Hematopoietic multipotent progenitor cell treated with erythropoietin and hydrocortisone succinate and interleukin-3 and kit ligand, for 17 days (in vitro differentiated cells): ENCODE results near the gene MED31.
"Not testable (repeated sequence)": the region's sequence is repeated elsewhere in the genome, so short reads cannot be mapped to it uniquely, and the experiment has no call there.

Experiments used
- DNase-seq: peaks from one replicate; pipeline ENCODE4 v3.0.0-alpha.2; 2015; ENCODE audit warnings: low spot score

Gene MED31

DNA sequence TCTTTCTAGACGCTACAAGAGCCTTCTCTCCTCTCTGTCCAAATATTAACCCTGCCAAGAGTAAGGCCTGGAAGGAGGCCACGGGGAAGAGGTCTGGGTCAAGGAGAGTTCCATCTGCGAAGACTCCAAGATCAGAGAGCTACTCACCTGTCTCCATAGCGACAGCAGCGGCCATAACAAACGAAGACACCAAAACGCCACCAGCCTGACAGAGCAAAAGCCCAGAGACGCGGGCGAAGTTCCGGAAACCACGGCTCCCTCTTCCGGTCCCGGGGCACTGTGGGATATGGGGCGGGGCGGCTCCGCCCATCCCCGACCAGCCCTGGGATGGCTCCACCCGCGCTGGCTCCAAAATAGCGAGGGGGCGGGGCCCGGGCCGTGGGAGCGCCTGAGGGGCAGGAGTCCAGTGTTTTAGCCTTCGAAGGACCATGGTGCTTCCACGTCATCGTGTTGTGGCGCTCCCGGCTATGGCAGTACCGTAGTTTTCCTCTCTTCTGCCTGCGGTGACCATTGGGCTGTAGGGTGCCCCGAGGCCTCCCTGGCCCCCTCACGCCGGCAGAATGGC, at the start of gene MED31, which contains the start of gene C17orf100:
TSS of gene MED31 (minus strand) at position 252 of the 565 bp plus-strand sequence. CDS start at position 175, 77 bp downstream.
TSS of gene C17orf100 (plus strand) at position 409 of the 565 bp plus-strand sequence. CDS start at position 561, 152 bp downstream.
- peak; percentile 95 for DNase-seq

DNA sequence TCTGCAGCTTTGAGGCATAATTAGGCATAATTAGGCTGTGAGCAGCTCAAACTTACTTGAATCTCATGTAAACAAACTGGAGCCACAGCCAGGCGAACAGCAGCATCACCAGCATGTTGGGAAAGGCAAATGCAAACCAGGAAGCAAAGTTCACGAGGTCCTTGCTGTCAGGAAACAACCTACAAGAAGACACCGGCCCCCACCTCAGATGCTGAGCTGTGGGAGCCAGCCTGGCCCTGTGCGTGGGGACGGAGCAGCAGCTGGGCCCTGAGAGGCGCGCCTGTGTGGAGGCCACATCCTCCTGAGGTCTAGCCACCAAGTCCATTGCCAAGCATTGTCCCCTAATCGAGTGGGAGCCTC, 49.5 kb upstream of the MED31 start:
- DNase-seq = no peak

DNA sequence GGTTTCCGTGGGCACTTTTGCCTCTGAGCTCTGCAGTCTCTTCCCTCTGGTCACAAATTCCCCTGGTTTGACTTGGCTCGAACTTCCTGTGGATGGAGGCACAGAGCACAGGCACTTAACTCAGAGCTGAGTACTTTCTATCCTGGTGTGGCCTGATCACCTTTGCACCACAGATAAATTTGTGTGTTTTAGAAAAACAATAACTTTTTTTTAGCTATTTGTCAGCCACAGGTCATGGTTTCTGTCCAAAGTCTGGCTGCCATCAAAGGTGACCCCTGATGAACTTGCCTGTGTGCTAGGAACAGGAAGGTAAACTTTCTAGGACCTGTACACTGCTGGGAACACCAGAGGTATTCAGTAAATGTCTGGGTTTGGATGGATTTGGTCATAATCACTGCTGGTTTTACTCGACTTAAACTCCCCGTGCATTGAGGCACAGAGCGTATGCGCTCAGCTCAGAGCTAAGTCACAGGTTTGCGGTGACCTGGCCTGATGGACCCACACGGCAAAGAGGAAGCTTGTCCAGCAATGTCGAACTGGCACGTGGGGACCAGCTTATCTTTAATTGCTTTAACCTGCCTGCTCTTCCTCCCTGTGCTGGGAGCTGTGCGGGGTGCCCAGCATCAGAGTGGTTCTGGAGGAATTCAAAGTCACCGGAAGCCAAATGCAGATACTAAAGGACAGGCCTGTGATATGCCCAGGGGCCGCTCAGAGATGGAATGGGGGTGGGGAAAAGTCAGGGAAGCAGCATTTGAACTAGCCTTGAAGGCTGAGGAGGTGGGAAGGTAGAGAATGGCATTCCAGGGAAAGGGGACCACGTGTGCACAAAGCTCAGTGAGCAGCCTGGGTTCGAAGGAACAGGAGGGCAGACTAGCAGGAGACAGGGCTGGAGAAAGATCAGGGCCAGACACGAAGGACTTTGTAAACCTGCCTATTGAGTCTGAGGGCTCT, 48.9 kb upstream of the MED31 start:
- no peak for DNase-seq

DNA sequence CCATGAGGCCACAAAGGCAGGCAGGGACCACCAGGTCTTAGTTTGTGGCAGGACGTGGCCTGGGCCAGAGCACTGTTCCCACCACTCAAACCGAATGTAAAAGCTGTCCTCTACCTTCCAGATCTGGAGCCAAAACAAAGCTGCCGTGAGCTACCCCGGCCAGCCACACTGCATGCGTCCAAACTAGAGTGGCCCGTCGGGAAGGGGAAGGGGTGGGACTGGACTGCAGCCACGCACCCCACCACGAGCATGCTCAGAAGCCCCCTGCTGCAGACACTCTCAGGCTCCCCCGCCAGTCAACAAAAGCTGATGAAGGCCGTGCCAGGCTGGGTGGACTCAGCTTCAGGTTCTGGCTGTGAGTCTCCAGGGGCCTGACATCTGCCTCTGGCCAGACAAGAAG, 46.6 kb upstream of the MED31 start:
- no peak for DNase-seq

DNA sequence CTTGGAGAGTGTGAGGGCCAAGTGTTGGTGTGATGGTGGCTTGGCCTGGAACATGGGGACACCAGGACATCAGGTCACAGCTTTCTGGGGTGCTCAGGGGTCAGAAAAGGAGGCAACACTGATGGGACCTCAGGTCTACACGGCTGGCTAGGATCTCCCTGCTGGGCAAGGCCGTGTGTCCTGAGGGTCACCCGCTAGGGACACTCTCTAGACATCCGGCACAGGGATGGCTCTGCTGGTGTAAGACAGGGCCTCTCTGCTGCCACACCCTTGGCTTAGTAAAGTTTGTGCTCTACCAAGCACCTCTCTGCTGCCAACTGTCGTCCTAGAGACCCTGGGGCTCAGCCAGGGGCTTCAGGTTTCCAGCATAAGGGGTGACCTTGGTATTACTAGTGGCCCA, 45.5 kb upstream of the MED31 start:
- DNase-seq = no peak

GRCh38 chr17:6695565-6695964, 44.2 kb upstream of the MED31 start:
- no peak for DNase-seq

GRCh38 chr17:6695051-6695450, 43.6 kb upstream of the MED31 start:
- DNase-seq = no peak

DNA sequence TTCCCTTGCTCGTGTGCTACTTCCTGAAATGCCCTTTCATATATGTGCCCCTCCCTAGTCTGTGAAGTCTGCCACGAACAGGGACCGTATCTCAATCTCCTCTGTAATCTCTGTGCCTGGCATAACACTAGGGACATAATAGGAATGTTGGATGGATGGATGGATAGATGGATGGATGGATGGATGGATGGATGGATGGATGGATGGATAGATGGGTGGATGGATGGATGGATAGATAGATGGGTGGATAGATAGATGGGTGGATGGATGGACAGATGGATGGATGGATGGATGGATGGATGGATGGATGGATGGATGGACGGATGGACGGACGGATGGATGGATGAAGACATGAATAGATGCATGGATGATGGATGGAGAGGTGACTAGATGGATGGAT, 40.6 kb upstream of the MED31 start:
- not testable (repeated sequence) for DNase-seq

GRCh38 chr17:6691546-6691945, 40.1 kb upstream of the MED31 start:
- DNase-seq = no peak

- DNase-seq = no peak
These were observed 39.2 kb upstream of the MED31 start for GRCh38 chr17:6690641-6691040.

DNA sequence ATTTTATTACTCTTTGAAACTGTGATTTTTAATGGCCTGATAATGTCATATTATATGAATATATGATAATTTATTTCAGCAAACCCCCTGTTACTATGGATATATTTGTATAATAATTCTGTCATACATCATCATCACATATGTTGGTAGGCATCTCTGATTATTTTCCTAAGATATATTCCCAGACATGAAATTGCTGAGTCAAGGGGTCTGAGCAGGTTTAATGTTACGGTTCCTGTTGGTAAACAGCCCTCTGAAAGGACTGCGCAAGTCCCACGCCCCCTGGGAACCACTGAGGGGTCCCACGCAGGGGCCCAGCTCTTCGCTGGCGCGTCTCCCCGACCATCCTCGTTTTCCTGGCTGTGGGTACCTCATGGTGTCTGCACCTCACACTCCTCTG, 37.5 kb upstream of the MED31 start:
- no peak for DNase-seq

DNA sequence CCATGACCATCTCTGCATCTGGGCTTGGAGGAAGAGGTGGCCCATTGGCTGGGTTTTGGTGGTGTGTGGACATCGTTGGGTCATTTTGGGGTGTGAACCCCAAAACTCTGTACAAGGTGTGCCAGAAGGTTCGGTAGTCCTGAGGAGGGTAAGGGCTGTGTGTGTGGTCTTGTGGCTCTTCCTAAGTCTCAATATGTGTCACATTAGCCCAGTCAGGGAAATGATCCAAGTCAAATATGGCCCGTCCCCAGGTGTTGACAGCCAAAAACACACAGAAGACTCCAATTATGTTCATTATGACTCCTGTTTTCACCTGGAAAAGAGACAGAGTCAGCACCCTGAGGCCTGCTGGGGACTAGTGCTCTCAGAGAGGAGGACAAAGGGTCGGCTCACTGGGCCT, 34.6 kb upstream of the MED31 start:
- DNase-seq = no peak

DNA sequence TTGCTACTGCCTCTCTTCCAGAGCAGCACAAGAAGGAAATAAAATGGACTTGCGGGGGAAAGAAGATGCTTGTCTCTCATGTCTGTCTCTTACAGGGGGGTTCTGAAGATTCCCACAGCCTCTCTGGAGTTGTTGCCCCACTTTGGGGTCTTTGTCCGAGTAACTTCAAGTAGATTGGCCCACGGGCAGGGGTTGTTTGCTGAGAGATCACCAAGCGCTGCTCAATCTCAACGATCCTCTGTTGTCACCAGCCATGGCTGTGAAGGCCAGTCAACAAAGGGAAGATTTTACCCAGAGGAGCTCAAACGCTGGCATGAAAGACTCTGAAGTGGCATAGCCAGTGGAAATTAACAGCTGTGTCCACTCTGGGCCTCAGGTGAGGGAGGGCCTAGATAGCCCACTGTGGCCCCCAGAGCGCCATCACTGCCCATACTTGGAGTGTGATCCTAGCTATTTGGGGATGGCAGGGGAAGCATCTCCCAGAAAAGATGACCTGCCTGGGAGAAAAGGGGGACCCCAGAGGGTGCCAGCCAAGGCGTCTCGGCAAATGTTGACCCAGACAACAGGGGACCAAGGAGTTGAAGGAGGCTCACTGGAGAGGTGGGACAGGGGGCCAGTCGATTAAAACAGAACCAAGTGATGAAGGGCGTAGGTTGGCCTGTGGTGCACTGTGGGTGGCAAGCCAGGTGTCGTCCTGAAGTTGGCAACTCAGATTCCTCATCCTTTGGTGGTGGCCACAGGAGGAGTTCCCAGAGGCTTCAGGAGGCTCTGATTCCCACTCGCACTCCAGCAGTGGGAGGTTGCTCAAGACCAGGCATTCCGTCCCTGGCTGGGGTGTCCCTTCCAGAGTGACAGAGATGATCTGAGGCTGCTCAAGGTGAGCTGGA, 33.7 kb upstream of the MED31 start:
- no peak for DNase-seq

DNA sequence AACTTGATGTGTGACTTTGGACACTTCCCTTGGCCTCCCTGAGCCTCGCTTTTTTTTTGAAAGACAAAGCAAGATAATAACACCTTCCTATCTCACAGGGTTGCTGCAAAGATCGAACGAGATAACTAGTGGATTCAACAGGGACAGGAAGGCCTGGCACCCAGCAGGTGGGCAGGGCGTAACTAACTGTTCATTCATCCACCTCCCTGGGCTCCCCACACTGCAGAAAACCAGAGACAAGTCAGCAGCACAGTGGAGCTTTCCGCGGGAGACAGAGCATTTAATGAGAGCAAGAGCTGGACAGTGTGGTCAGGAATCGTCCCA, 33.0 kb upstream of the MED31 start:
- DNase-seq = no peak

GRCh38 chr17:6683730-6684459, 32.5 kb upstream of the MED31 start:
- no peak for DNase-seq

GRCh38 chr17:6683081-6683684, 31.8 kb upstream of the MED31 start:
- DNase-seq = no peak

DNA sequence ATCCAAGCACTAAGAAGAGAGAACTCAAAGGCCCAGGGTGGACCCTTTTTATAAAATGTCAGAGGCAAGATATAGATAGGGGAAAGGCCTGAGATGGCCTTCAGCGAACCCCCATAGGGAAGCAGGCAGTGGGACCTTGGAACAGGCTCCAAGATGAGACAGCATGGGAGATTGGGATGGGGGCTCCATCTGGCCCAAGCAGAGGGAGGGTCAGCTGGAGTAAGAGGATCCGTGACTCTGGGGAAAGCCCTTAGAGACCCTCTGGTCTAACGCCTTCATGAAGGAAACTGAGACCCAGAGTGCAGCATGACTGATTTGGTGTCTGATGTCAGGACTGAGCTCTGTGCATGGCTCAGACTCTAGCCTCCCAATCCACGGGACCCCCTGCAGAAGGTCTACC, 30.9 kb upstream of the MED31 start:
- DNase-seq = no peak

DNA sequence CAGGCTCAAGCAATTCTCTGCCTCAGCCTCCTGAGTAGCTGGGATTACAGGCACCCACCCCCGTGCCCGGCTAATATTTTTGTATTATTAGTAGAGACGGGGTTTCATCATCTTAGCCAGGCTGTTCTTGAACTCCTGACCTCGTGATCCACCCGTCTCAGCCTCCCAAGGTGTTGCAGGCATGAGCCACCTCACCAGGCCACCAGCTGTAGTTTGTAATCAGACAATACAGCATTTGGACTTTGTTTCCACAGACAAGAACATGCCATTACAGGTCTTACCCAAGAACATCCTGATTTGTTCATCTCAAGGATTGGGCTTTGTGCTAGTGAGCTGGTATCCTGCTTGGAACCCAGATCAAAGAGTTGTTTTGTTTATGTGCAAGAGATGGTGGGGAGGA, 30.3 kb upstream of the MED31 start:
- no peak for DNase-seq

GRCh38 chr17:6681176-6681575, 29.8 kb upstream of the MED31 start:
- DNase-seq = no peak

GRCh38 chr17:6679241-6679640, 27.8 kb upstream of the MED31 start:
- no peak for DNase-seq

GRCh38 chr17:6677946-6678345, 26.5 kb upstream of the MED31 start:
- DNase-seq = no peak
